GM18861 (cell line): ENCODE results near the gene NYAP1.
"Not testable (repeated sequence)": the region's sequence is repeated elsewhere in the genome, so short reads cannot be mapped to it uniquely, and the experiment has no call there.

Experiments
- ATAC-seq: cut with Tn5 transposase; IDR thresholded peaks from one replicate; pipeline ENCODE4 v1.9.1; 2021; ENCODE audit not compliant: unreplicated experiment

Gene NYAP1

DNA sequence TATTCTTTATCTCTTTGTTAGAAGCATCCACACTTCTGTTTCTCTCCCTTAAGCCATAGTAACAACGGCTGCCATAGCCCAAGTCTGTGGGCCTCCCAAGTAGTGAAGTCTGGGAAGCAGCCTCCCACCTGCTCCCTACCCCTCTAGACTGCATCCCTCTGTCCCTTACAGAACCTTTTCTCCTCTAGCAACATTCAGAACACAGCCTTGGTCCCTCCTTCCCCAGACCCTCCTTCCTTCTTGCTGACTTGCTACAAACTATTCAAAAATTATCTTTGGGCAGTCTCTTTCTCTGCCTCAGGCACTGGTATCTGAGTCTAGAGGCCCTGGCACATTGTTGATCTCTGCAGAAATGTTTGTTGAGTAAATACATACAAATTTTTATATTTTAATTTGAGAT is 2.3 kb upstream of the NYAP1 start:
- no peak for ATAC-seq

DNA sequence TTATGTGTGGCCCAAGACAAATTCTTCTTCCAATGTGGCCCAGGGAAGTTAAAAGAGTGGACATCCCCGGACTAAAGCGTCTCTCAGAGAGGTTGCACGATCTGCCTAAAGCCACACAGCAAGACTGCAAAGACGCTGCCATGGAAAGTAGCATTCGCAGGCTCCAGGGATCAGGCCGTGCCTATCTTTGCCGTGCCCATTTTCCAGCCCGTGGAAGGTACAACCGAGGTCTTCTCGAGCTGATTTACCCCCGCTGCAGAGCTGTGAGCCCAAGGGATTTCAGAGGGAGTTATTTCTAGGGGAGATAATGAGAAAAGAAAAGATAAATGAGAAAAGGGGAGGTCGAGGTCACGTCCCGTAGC is 1.0 kb upstream of the NYAP1 start:
- ATAC-seq: no peak

GRCh38 chr7:100483090-100483721 is 521 bp upstream of the NYAP1 start:
- peak; percentile 52 for ATAC-seq

- no peak for ATAC-seq
These were observed 932 bp downstream of the NYAP1 start for GRCh38 chr7:100484673-100485045.

DNA sequence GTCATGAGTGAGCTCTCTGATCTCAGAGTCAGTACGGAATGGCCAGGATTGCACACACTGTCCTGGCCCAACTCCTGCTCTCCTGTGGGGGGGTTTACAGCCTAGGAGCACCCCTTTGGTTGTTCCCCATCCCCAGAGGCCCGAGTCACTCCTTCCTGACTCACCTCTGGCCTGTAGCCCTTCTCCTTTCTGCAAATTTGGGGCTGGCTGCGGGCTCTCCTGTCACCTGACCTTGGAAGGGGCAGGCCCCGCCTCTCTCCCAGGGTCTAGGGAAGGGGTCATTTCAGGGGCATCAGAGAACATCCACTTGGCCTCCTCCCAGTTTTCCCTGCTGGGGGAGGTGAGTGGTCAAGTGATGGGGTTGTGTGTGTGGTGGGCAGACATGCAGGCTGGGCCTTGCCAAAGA is 1.7 kb downstream of the NYAP1 start:
- no peak for ATAC-seq

DNA sequence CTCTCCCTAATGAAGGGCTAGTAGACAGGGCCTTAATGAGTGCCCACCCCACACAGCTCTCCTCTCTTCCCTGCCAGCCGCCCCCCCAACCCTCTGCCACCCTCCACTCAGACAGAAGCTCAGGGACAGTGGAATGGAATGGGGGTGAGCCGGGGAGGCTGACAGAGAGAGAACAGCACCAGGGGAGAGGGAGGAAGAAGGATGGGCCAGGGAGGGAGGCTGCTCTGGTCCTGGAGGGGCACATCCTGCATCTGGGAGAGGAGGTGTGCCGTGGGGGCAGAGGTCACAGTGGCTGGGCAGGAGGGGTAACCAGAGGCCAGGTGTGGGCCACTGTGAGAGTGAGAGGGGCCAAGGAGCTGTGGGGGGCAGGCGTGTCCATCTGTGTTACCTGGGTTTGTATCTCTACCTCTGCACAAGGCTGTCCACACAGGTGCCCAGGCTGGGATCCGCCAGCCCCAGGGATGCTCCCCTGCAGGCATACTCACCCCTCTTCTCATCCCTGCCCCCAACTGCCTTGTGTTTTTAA is 2.4 kb downstream of the NYAP1 start:
- ATAC-seq: no peak

- ATAC-seq: no peak
These were observed 3.2 kb downstream of the NYAP1 start for GRCh38 chr7:100486753-100487446.

DNA sequence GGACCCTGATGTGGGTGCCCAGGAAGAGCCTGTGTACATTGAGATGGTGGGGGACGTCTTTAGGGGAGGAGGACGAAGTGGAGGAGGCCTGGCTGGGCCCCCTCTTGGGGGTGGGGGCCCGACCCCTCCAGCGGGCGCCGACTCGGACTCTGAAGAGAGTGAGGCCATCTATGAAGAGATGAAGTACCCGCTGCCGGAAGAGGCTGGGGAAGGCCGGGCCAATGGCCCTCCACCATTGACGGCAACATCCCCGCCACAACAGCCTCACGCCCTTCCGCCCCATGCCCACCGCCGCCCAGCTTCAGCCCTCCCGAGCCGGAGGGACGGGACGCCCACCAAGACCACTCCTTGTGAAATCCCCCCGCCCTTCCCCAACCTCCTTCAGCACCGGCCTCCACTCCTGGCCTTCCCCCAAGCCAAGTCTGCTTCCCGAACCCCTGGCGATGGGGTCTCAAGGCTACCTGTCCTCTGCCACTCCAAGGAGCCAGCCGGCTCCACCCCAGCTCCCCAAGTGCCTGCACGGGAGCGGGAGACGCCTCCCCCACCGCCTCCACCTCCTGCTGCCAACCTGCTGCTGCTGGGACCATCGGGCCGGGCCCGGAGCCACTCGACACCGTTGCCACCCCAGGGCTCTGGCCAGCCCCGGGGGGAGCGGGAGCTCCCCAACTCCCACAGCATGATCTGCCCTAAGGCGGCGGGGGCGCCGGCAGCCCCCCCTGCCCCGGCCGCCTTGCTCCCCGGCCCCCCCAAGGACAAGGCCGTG is 4.8 kb downstream of the NYAP1 start:
- no peak for ATAC-seq

- no peak for ATAC-seq
These were observed 5.4 kb downstream of the NYAP1 start for GRCh38 chr7:100489121-100489520.

GRCh38 chr7:100489824-100490223 is 6.1 kb downstream of the NYAP1 start:
- no peak for ATAC-seq

DNA sequence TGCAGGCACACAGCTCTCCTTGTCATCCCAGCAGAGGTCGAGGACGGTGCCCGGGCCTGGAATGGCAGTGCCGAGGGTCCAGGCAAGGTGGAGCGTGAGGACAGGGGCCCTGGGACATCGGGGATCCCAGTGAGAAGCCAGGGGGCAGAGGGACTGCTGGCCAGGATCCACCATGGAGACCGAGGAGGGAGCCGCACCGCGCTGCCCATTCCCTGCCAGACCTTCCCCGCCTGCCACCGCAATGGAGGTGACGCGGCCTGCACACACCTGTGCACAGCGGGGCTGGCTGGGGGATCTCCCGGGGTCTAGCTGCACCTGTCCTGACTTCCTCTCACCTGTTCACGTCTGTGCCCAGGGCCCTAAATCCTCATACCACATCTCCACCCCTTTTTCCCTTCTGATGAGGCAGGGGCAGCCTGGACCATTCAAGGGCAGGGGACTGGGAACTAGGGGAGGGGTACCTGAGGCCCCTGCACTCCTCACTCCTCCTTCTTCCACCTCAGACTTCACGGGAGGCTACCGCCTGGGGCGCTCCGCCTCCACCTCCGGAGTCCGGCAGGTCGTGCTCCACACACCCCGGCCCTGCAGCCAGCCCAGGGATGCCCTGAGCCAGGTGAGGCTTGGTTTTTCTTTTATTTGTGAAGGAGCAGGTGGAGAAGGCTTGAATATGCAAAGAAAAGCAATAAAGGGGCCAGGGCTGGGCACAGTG is 6.9 kb downstream of the NYAP1 start:
- no peak for ATAC-seq

DNA sequence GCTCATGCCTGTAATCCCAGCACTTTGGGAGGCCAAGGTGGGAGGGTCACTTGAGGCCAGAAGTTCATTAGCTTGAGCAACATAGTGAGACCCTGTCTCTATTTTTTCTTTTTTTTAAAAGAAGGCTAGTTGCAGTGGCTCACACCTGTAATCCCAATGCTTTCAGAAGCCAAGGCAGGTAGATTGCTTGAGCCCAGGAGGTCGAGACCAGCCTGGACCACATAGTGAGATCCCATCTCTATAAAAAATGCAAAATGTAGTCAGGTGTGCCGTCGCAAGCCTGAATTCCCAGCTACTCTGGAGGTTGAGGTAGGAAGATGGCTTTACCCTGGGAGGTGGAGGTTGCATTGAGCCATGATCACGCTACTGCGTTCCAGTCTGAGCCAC is 7.5 kb downstream of the NYAP1 start:
- no peak for ATAC-seq

- no peak for ATAC-seq
These were observed 9.2 kb downstream of the NYAP1 start for GRCh38 chr7:100492738-100493475.

DNA sequence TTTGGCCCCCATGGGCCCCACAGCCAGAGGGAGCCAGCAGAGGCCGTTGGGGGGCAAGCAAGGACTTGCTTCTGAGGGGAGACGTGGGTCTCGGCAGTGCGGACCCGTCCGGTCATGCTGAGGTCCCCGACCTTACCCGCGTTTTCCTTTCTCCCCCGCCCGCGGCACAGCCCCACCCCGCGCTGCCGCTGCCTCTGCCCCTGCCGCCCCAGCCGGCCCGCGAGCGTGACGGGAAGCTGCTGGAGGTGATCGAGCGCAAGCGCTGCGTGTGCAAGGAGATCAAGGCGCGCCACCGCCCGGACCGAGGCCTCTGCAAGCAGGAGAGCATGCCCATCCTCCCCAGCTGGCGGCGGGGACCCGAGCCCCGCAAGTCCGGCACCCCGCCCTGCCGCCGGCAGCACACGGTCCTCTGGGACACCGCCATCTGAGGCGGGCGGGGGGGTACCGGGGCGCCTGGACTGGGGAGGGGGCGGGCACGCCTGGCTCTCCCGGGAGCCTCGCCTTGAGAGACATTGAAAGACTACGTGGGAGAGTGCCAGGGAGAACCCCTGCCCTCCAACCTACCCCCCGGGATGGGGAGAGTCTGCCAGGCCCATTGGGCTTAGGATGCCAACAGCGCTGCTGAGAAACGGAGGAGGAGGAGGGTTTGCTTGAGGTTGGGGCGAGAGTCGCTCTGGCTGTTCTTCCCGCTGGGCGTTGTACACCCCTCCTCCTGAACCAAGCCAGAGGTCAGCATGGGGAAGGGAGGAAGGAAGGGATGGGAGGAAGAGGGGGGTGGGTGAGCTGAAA is 9.9 kb downstream of the NYAP1 start:
- ATAC-seq: no peak

DNA sequence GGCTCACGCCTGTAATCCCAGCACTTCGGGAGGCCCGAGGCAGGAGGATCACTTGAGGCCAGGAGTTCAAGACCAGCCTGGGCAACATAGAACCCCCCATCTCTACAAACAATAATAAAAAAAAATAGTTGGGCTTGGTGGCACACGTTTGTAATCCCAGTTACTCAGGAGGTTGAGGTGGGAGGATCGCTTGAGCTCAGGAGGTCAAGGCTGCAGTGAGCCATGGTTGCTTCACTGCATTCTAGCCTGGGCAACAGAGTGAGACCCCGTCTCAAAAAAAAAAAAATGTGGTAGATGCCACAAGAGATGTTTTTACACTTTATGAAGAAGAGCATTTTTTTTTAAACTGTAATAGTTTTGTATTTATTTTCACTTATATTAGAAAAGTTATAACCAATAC is 12.8 kb downstream of the NYAP1 start:
- ATAC-seq: no peak

GRCh38 chr7:100500743-100501142 is 17.0 kb downstream of the NYAP1 start:
- not testable (repeated sequence) for ATAC-seq

GRCh38 chr7:100504031-100504430 is 20.3 kb downstream of the NYAP1 start:
- not testable (repeated sequence) for ATAC-seq

GRCh38 chr7:100504887-100505611 is 21.3 kb downstream of the NYAP1 start:
- no peak for ATAC-seq

DNA sequence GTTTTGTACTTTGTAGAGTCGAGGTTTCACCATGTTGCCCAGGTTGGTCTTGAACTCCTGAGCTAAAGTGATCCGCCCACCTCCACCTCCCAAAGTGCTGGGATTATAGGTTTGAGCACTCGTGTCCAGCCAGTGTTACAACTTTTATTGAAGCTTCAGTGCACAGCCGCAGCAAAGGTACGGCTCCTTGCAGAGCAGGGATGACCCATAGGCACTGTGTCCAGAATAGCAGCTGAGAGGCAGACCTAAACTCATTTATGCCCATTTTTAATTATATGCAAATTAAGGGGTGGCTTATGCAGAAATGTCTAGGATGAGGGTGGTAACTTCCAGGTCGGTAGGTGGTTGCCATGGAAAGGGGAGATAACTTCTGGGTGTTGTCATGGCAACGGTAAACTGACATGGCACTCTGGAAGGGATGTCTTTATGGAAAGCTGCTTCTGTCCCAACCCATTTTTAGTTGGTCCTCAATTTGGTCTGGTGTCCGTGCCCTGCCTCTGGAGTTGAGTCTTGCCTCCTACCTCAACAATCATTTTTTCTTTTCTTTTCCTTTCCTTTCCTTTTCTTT is 22.7 kb downstream of the NYAP1 start:
- no peak for ATAC-seq
